Measurements from ENCODE around the gene TMPRSS12.
"Not testable (repeated sequence)": the region's sequence is repeated elsewhere in the genome, so short reads cannot be mapped to it uniquely, and the experiment has no call there.

Gene TMPRSS12

GRCh38 chr12:50841716-50842531 lies 802 bp upstream of the TMPRSS12 start:
- no peaks in the 10 kb centered on the region for H3K79me2 ChIP-seq (ENCODE audit: control insufficient read depth, insufficient read depth, low read length)
- H3K4ac ChIP-seq (ENCODE audit: low read depth, low read length), result no peak overlapping the region
- DNase-seq, result no peak
- no peak overlapping the region for H3K4me3 ChIP-seq (ENCODE audit: low read length)
- WGBS (ENCODE audit: extremely low coverage, insufficient coverage, low lambda C conversion rate), result no CpG with 5 or more reads among the region's 7 CpGs
- H4K8ac ChIP-seq (ENCODE audit: low read depth, low read length), result no peak overlapping the region
- H3K27me3 ChIP-seq (ENCODE audit: insufficient read depth, low read length, poor library complexity), result no peaks in the 10 kb centered on the region
- H2BK15ac ChIP-seq (replicated peaks; ENCODE audit: low read depth), result no peak overlapping the region
- H4K5ac ChIP-seq (ENCODE audit: low read length), result no peak overlapping the region
- H3K79me1 ChIP-seq (ENCODE audit: low read length), result no peaks in the 10 kb centered on the region
- no peak overlapping the region for H3K18ac ChIP-seq (ENCODE audit: low read length)
- no peak overlapping the region for H2BK120ac ChIP-seq (ENCODE audit: low read depth, low read length)
- H2BK5ac ChIP-seq (ENCODE audit: low read length), result no peak overlapping the region
- no peaks in the 10 kb centered on the region for H3K36me3 ChIP-seq (ENCODE audit: control insufficient read depth, insufficient read depth, low read length)
- no peak overlapping the region for H3K4me2 ChIP-seq (ENCODE audit: low read length)
- H2AK5ac ChIP-seq (ENCODE audit: low read length), result no peak overlapping the region
- H3K27ac ChIP-seq (ENCODE audit: low read depth, low read length), result no peak overlapping the region
- H3K4me1 ChIP-seq (ENCODE audit: control insufficient read depth, low read depth, low read length), result no peaks in the 10 kb centered on the region
- no peak overlapping the region for H3K23ac ChIP-seq (ENCODE audit: low read length)
- H3K56ac ChIP-seq (ENCODE audit: low read length), result no peak overlapping the region
- no peak overlapping the region for H3K9ac ChIP-seq (ENCODE audit: low read length)

DNA sequence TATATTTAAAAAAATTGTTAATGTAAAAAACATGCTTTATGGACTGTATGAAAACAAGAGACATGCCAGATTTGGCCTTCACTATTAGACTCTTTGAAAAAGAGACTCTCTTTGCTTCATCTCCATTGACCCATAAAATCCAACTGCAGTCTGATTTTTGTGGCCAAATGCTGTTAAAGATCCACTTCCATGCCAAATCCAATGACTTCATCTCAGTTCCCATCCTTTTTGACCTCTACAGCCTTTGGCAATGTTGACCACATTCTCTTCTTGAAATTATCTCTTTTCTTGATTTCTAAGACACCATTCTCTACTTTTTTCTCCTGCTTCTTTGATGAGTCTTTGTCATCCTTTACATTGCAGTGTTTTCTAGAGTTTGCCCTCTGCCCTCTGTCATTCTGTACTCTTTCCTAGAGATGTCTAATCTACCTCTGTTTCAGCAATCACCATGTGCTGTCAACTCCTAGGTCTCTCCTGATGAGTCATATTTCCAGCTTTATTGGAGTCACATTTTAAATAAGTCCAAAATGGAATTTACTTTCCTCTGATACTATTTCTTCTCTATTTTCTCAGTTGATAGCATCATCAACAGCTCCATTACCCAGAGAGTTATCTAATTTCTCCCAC lies 2.4 kb downstream of the TMPRSS12 start:
- no peaks in the 10 kb centered on the region for H3K4me1 ChIP-seq (ENCODE audit: control insufficient read depth, low read depth, low read length)
- no peak overlapping the region for H2AK5ac ChIP-seq (ENCODE audit: low read length)
- H3K18ac ChIP-seq (ENCODE audit: low read length), result no peak overlapping the region
- H3K36me3 ChIP-seq (ENCODE audit: control insufficient read depth, insufficient read depth, low read length), result no peaks in the 10 kb centered on the region
- H3K4ac ChIP-seq (ENCODE audit: low read depth, low read length), result no peak overlapping the region
- no peak overlapping the region for H3K9ac ChIP-seq (ENCODE audit: low read length)
- no peaks in the 10 kb centered on the region for H3K79me1 ChIP-seq (ENCODE audit: low read length)
- H2BK5ac ChIP-seq (ENCODE audit: low read length), result no peak overlapping the region
- no peak overlapping the region for H4K8ac ChIP-seq (ENCODE audit: low read depth, low read length)
- H4K5ac ChIP-seq (ENCODE audit: low read length), result no peak overlapping the region
- H3K56ac ChIP-seq (ENCODE audit: low read length), result no peak overlapping the region
- no peak for DNase-seq
- no peak overlapping the region for H3K4me2 ChIP-seq (ENCODE audit: low read length)
- H3K27ac ChIP-seq (ENCODE audit: low read depth, low read length), result no peak overlapping the region
- H2BK120ac ChIP-seq (ENCODE audit: low read depth, low read length), result no peak overlapping the region
- no peak overlapping the region for H2BK15ac ChIP-seq (replicated peaks; ENCODE audit: low read depth)
- H3K79me2 ChIP-seq (ENCODE audit: control insufficient read depth, insufficient read depth, low read length), result no peaks in the 10 kb centered on the region
- H3K23ac ChIP-seq (ENCODE audit: low read length), result no peak overlapping the region
- H3K4me3 ChIP-seq (ENCODE audit: low read length), result no peak overlapping the region
- H3K27me3 ChIP-seq (ENCODE audit: insufficient read depth, low read length, poor library complexity), result no peaks in the 10 kb centered on the region

DNA sequence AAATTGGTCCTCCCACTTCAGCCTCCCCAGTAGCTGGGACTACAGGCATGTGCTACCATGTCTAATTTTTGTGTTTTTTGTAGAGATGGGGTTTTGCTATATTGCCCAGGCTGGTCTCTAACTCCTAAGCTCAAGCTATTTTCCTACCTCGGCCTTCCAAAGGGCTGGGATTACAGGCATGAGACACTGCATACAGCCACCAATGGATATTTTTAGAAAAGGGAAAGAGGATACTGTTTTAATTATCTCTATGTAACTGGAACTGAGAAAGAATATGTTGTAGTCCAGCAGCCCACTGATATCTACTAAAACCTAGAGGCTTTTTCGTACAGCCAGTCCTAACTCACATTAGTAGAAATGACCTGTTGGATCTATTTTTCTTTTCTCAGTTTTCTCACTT lies 6.2 kb downstream of the TMPRSS12 start:
- no peak overlapping the region for H2BK5ac ChIP-seq (ENCODE audit: low read length)
- no peak overlapping the region for H2BK15ac ChIP-seq (replicated peaks; ENCODE audit: low read depth)
- H3K4me3 ChIP-seq (ENCODE audit: low read length), result no peak overlapping the region
- no peaks in the 10 kb centered on the region for H3K4me1 ChIP-seq (ENCODE audit: control insufficient read depth, low read depth, low read length)
- H3K4me2 ChIP-seq (ENCODE audit: low read length), result no peak overlapping the region
- H3K36me3 ChIP-seq (ENCODE audit: control insufficient read depth, insufficient read depth, low read length), result no peaks in the 10 kb centered on the region
- no peak overlapping the region for H3K4ac ChIP-seq (ENCODE audit: low read depth, low read length)
- H2BK120ac ChIP-seq (ENCODE audit: low read depth, low read length), result no peak overlapping the region
- H3K18ac ChIP-seq (ENCODE audit: low read length), result no peak overlapping the region
- H4K8ac ChIP-seq (ENCODE audit: low read depth, low read length), result no peak overlapping the region
- no peaks in the 10 kb centered on the region for H3K79me1 ChIP-seq (ENCODE audit: low read length)
- H2AK5ac ChIP-seq (ENCODE audit: low read length), result no peak overlapping the region
- WGBS (ENCODE audit: extremely low coverage, insufficient coverage, low lambda C conversion rate), result no CpG with 5 or more reads among the region's 2 CpGs
- H3K23ac ChIP-seq (ENCODE audit: low read length), result no peak overlapping the region
- no peak overlapping the region for H3K27ac ChIP-seq (ENCODE audit: low read depth, low read length)
- H4K5ac ChIP-seq (ENCODE audit: low read length), result no peak overlapping the region
- no peak overlapping the region for H3K9ac ChIP-seq (ENCODE audit: low read length)
- no peak overlapping the region for H3K56ac ChIP-seq (ENCODE audit: low read length)
- no peaks in the 10 kb centered on the region for H3K27me3 ChIP-seq (ENCODE audit: insufficient read depth, low read length, poor library complexity)
- no peak for DNase-seq
- no peaks in the 10 kb centered on the region for H3K79me2 ChIP-seq (ENCODE audit: control insufficient read depth, insufficient read depth, low read length)

GRCh38 chr12:50855218-50855617 lies 12.5 kb downstream of the TMPRSS12 start:
- DNase-seq; H4K8ac ChIP-seq (ENCODE audit: low read depth, low read length); H3K23ac ChIP-seq (ENCODE audit: low read length); H3K79me2 ChIP-seq (ENCODE audit: control insufficient read depth, insufficient read depth, low read length); H3K4ac ChIP-seq (ENCODE audit: low read depth, low read length); H3K27ac ChIP-seq (ENCODE audit: low read depth, low read length); H2BK120ac ChIP-seq (ENCODE audit: low read depth, low read length); H3K56ac ChIP-seq (ENCODE audit: low read length); H4K5ac ChIP-seq (ENCODE audit: low read length); H3K18ac ChIP-seq (ENCODE audit: low read length); H2BK15ac ChIP-seq (replicated peaks; ENCODE audit: low read depth); H3K4me1 ChIP-seq (ENCODE audit: control insufficient read depth, low read depth, low read length); H3K36me3 ChIP-seq (ENCODE audit: control insufficient read depth, insufficient read depth, low read length); H3K4me3 ChIP-seq (ENCODE audit: low read length); H3K79me1 ChIP-seq (ENCODE audit: low read length); H2BK5ac ChIP-seq (ENCODE audit: low read length); H3K9ac ChIP-seq (ENCODE audit: low read length); H2AK5ac ChIP-seq (ENCODE audit: low read length); H3K4me2 ChIP-seq (ENCODE audit: low read length); H3K27me3 ChIP-seq (ENCODE audit: insufficient read depth, low read length, poor library complexity): not testable (repeated sequence)
- WGBS (ENCODE audit: extremely low coverage, insufficient coverage, low lambda C conversion rate), result no CpG with 5 or more reads among the region's 1 CpG

DNA sequence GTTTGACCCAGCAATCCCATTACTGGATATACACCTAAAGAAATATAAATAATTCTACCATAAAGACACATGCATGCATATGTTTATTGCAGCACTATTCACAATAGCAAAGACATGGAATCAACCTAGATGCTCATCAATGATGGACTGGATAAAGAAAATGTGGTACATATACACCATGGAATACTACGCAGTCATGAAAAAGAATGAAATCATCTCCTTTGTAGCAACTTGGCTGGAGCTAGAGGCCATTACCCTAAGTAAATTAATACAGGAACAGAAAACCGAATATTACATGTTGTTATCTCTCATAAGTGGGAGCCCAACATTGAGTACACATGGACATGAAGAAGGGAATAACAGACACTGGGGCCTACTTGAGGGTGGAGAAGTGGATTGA lies 13.0 kb downstream of the TMPRSS12 start:
- H3K4me2 ChIP-seq (ENCODE audit: low read length); H3K23ac ChIP-seq (ENCODE audit: low read length); H2BK15ac ChIP-seq (replicated peaks; ENCODE audit: low read depth); H2AK5ac ChIP-seq (ENCODE audit: low read length); H2BK5ac ChIP-seq (ENCODE audit: low read length); H3K36me3 ChIP-seq (ENCODE audit: control insufficient read depth, insufficient read depth, low read length); H4K8ac ChIP-seq (ENCODE audit: low read depth, low read length); H3K18ac ChIP-seq (ENCODE audit: low read length); H4K5ac ChIP-seq (ENCODE audit: low read length); H3K27ac ChIP-seq (ENCODE audit: low read depth, low read length); H3K4me3 ChIP-seq (ENCODE audit: low read length); H3K79me1 ChIP-seq (ENCODE audit: low read length); H3K9ac ChIP-seq (ENCODE audit: low read length); H3K4ac ChIP-seq (ENCODE audit: low read depth, low read length); H3K79me2 ChIP-seq (ENCODE audit: control insufficient read depth, insufficient read depth, low read length); H3K56ac ChIP-seq (ENCODE audit: low read length); H3K27me3 ChIP-seq (ENCODE audit: insufficient read depth, low read length, poor library complexity); H3K4me1 ChIP-seq (ENCODE audit: control insufficient read depth, low read depth, low read length); DNase-seq; H2BK120ac ChIP-seq (ENCODE audit: low read depth, low read length): not testable (repeated sequence)
- WGBS (ENCODE audit: extremely low coverage, insufficient coverage, low lambda C conversion rate), result no CpG with 5 or more reads among the region's 2 CpGs

All from mesendoderm (in vitro differentiated cells).